ENCODE data around the gene CCDC90B. TPM values are rescaled to one million over a fixed set of nuclear protein-coding genes. Genes with fewer than 3 reads are reported as not detected.

CCDC90B gene
- total and polyA plus RNA-seq, 2 of the 13 experiments (the other 11 are each of a cell fraction or from before 2014, with no cell fraction given), result 17.1 to 46.1 TPM

- no peak for FAIRE-seq
- Histone ChIP-seq H3K4me2 (ENCODE audit: low read depth, low read length) (no peak overlapping the region), H3K27ac (ENCODE audit: extremely low read length, insufficient read depth, low read length) (no peak overlapping the region), H3K36me3 (replicated peaks in 1 of 2; ENCODE audit: control insufficient read depth in 1 of 2, insufficient read depth in 2 of 2, low read length in 2 of 2) (no peaks in the 10 kb centered on the region), H3K9ac (ENCODE audit: insufficient read depth, low read depth, low read length) (no peak overlapping the region), H3K4me3 (replicated peaks in 1 of 3; ENCODE audit: insufficient read depth in 1 of 3, low read depth in 2 of 3, low read length in 3 of 3) (no peak overlapping the region), H3K4me1 (ENCODE audit: insufficient read depth, low read length) (no peaks in the 10 kb centered on the region), H3K79me2 (ENCODE audit: insufficient read depth, low read length) (no peaks in the 10 kb centered on the region), H4K20me1 (ENCODE audit: insufficient read depth, low read length) (no peaks in the 10 kb centered on the region), H3K9me3 (ENCODE audit: low read length) (no peaks in the 10 kb centered on the region), H2AFZ (ENCODE audit: low read length) (no peak overlapping the region), H3K27me3 (ENCODE audit: control insufficient read depth in 1 of 2, insufficient read depth in 2 of 2, low read length in 2 of 2) (no peaks in the 10 kb centered on the region)
- POLR2A ChIA-PET, result no interaction called here
- BruUV-seq (replicated peaks), result no TSS peak
- no peak for ATAC-seq
- in situ Hi-C loops (cut with HindIII; ENCODE audit: extremely low pct_ligation_motif_present, low pct_unique_long_range_greater_than_20kb), result no loop called here
- WGBS (ENCODE audit: low lambda C conversion rate), result 32% methylated on average over 2 of the region's 2 CpGs
- intact Hi-C loops (cut with micrococcal nuclease; ENCODE audit: unreplicated experiment), result no loop called here
- DNase-seq (ENCODE audit: low spot score), result no peak
- CTCF ChIA-PET (ENCODE audit: low intra/inter-chr PET ratio, low total read pairs), result no interaction called here
- TF ChIP-seq KDM2A (CRISPR knock-in tag; IDR thresholded peaks at IDR 0.05; ENCODE audit: borderline replicate concordance, low read depth), result no peak
- TF ChIP-seq ZFP90 (CRISPR knock-in tag; IDR thresholded peaks at IDR 0.05; ENCODE audit: borderline replicate concordance), result no peak
- no peak for TF ChIP-seq PRPF4 (IDR thresholded peaks at IDR 0.05; ENCODE audit: low read depth, low read length, poor library complexity, severe bottlenecking)
- TF ChIP-seq ZNF263 (CRISPR knock-in tag; IDR thresholded peaks at IDR 0.05), result no peak
- no peak for TF ChIP-seq GPBP1L1 (CRISPR knock-in tag; IDR thresholded peaks at IDR 0.05)
- no peak for TF ChIP-seq HOMEZ (CRISPR knock-in tag; IDR thresholded peaks at IDR 0.05; ENCODE audit: low read depth)
- no peak for TF ChIP-seq MXD4 (CRISPR knock-in tag; IDR thresholded peaks at IDR 0.05)
- no peak for TF ChIP-seq NR3C1 (CRISPR knock-in tag; IDR thresholded peaks at IDR 0.05)
- no peak for TF ChIP-seq PLRG1 (conservative IDR thresholded peaks at IDR 0.05)
- TF ChIP-seq ZNF232 (CRISPR knock-in tag; IDR thresholded peaks at IDR 0.05; ENCODE audit: borderline replicate concordance), result no peak
- TF ChIP-seq ARHGAP35 (CRISPR knock-in tag; IDR thresholded peaks at IDR 0.05; ENCODE audit: borderline replicate concordance), result no peak
- no peak for TF ChIP-seq SMAD9 (CRISPR knock-in tag; IDR thresholded peaks at IDR 0.05)
- no peak for TF ChIP-seq ZSCAN12 (CRISPR knock-in tag; IDR thresholded peaks at IDR 0.05)
- no peak for TF ChIP-seq ZFP62 (CRISPR knock-in tag; IDR thresholded peaks at IDR 0.05)
- no peak for TF ChIP-seq KAT7 (CRISPR knock-in tag; IDR thresholded peaks at IDR 0.05; ENCODE audit: borderline replicate concordance)
- no peak for TF ChIP-seq FOXA3 (CRISPR knock-in tag; IDR thresholded peaks at IDR 0.05)
- TF ChIP-seq, protein P1, sequence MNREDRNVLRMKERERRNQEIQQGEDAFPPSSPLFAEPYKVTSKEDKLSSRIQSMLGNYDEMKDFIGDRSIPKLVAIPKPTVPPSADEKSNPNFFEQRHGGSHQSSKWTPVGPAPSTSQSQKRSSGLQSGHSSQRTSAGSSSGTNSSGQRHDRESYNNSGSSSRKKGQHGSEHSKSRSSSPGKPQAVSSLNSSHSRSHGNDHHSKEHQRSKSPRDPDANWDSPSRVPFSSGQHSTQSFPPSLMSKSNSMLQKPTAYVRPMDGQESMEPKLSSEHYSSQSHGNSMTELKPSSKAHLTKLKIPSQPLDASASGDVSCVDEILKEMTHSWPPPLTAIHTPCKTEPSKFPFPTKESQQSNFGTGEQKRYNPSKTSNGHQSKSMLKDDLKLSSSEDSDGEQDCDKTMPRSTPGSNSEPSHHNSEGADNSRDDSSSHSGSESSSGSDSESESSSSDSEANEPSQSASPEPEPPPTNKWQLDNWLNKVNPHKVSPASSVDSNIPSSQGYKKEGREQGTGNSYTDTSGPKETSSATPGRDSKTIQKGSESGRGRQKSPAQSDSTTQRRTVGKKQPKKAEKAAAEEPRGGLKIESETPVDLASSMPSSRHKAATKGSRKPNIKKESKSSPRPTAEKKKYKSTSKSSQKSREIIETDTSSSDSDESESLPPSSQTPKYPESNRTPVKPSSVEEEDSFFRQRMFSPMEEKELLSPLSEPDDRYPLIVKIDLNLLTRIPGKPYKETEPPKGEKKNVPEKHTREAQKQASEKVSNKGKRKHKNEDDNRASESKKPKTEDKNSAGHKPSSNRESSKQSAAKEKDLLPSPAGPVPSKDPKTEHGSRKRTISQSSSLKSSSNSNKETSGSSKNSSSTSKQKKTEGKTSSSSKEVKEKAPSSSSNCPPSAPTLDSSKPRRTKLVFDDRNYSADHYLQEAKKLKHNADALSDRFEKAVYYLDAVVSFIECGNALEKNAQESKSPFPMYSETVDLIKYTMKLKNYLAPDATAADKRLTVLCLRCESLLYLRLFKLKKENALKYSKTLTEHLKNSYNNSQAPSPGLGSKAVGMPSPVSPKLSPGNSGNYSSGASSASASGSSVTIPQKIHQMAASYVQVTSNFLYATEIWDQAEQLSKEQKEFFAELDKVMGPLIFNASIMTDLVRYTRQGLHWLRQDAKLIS (CRISPR knock-in tag; IDR thresholded peaks at IDR 0.05), result no peak
- TF ChIP-seq PTBP1 (IDR thresholded peaks at IDR 0.05; ENCODE audit: low read depth, low read length, poor library complexity, severe bottlenecking), result no peak
Observed at GRCh38 chr11:83330303-83330702, 44.1 kb upstream of the CCDC90B start.

All from HepG2 (cell line).